AG10803 (cell line): ENCODE measurements around the gene AP3B2.
"Not testable (repeated sequence)": the region's sequence is repeated elsewhere in the genome, so short reads cannot be mapped to it uniquely, and the experiment has no call there.

Experiments
- DNase-seq: peaks from one replicate; pipeline ENCODE4 v3.0.0; 2010; ENCODE audit warnings: low read depth
- H3K4me3 ChIP-seq: 2 replicates; pipeline ENCODE4 v1.5.1; 2011; ENCODE audit warnings: mild to moderate bottlenecking, low read length, control low read depth
- TF ChIP-seq, protein P1 (sequence below): conservative IDR thresholded peaks from 2 replicates; pipeline ENCODE4 v1.5.1; 2011; ENCODE audit warnings: mild to moderate bottlenecking, low read length, control low read depth, inconsistent platforms

Gene AP3B2

DNA sequence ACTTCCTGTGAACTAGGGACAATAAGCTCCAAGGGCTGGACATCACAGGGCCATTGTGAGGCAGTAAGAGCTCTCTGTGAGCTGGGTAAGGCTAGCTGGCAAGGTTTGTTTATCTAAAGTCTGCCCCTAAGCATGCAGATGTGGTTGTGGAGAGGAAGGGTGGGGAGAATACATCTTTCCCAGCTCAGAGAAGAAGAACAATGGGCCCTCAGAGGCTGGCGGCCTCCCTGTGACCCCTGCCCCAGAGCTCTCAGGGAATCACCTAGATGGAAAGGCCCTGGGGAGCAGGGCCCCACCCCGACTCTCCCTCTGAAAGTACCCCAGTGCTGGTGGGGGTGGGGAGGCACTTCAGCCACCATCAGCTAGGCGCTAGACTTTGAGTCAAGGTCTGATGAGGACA is 4.3 kb upstream of the AP3B2 start:
- no peak for DNase-seq
- TF ChIP-seq, protein P1, sequence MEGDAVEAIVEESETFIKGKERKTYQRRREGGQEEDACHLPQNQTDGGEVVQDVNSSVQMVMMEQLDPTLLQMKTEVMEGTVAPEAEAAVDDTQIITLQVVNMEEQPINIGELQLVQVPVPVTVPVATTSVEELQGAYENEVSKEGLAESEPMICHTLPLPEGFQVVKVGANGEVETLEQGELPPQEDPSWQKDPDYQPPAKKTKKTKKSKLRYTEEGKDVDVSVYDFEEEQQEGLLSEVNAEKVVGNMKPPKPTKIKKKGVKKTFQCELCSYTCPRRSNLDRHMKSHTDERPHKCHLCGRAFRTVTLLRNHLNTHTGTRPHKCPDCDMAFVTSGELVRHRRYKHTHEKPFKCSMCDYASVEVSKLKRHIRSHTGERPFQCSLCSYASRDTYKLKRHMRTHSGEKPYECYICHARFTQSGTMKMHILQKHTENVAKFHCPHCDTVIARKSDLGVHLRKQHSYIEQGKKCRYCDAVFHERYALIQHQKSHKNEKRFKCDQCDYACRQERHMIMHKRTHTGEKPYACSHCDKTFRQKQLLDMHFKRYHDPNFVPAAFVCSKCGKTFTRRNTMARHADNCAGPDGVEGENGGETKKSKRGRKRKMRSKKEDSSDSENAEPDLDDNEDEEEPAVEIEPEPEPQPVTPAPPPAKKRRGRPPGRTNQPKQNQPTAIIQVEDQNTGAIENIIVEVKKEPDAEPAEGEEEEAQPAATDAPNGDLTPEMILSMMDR = no peak
- H3K4me3 ChIP-seq = no peak overlapping the region

DNA sequence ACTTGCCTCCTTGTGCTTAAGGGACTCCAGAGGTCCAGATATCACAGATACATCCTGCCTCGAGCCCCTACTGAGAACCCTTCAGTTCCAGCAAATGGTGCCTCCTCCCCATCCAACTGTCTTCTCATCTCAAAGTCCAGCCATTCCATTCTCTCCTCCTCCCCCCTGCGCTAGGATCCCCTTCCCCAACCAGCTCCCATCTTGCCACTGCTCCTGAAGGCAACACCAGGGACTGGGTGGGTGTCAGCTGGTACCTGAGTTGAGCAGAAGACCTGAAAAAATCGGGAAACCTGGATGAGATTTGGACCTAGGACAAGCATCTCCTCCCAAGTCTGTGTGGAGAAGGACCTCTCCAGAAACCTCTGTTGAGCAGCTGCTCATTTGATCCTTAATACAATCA is 2.4 kb upstream of the AP3B2 start:
- no peak overlapping the region for H3K4me3 ChIP-seq
- DNase-seq = no peak
- TF ChIP-seq, protein P1 = no peak

DNA sequence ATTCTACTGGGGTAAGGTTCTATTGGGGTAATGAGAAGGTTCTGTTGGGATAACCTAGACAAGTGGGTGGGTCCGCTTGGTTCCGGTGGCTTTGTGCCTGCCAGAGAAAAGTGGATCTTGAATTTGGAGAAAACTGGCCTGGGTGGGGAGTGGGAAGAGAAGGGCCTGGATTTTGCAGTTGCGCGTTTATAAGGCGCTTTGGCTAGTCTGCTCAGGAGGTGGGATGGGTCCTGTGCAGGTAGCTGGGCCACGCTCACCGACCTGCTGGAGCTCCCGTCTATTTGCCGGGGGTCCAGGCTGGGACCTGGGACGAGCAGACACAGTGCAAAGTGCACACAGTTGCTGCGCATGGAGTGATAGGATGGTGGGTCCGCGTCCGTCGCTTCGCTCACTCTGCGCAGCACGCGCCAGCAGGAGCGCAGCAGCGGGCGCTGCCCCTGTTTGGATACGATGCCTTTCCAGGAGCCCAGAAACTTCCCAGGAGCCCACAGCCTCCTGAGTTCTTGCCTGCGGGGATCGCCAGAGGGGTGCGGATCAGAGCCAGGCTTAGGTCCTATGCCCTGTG is 1.3 kb upstream of the AP3B2 start:
- TF ChIP-seq, protein P1 = no peak
- H3K4me3 ChIP-seq = no peak overlapping the region
- no peak for DNase-seq

DNA sequence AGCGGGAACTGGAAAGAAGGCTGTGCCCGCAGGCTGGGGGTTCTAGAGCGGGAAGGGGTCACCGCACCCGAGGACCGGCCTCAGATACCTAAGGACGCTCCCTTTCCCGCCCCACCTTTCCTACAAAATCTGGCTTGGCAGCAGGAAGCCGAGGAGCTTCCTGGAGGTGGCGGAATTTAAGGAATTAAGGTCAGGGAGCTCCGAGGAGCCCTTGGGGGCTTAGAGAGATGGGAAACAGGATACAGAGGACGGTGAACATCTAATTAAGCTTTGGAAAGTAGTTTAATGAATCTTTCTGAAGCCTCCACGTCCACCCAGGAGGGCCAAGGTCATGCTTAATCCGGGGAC is 507 bp upstream of the AP3B2 start:
- H3K4me3 ChIP-seq = peak overlapping the region; percentile 74
- TF ChIP-seq, protein P1 = no peak
- DNase-seq = no peak

DNA sequence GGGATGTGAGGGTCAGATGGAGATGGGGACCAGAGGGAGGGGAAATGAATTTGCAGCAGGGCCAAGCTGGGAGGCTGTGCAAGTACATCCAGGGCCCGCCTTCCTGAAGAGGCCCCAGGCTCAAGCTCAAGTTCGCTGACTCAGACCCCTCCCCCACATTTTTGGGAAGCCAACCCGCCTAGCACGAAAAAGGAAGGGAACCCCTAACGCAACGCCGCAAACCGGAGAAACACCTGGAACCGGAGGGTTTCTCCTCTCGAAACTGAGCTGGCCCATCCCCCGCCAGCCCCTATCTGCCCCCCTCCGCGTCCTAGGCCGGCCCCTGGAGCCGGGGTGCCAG is 624 bp downstream of the AP3B2 start:
- no peak for DNase-seq
- TF ChIP-seq, protein P1 = no peak
- H3K4me3 ChIP-seq = peak overlapping the region; percentile 57

DNA sequence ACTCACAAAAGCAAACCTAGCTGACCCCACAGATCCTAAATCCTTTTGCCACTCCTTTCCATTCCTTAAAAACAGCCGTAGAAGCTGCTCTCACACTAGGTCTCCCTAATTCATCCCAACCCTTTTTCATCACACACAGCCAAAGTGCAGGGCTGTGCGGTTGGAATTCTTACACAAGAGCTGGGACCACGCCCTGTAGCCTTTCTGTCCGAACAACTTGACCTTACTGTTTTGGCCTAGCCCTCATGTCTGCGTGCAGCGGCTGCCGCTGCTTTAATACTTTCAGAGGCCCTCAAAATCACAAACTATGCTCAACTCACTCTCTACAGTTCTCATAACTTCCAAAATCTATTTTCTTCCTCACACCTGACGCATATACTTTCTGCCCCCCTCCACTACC is 3.8 kb downstream of the AP3B2 start:
- DNase-seq, H3K4me3 ChIP-seq: not testable (repeated sequence)

DNA sequence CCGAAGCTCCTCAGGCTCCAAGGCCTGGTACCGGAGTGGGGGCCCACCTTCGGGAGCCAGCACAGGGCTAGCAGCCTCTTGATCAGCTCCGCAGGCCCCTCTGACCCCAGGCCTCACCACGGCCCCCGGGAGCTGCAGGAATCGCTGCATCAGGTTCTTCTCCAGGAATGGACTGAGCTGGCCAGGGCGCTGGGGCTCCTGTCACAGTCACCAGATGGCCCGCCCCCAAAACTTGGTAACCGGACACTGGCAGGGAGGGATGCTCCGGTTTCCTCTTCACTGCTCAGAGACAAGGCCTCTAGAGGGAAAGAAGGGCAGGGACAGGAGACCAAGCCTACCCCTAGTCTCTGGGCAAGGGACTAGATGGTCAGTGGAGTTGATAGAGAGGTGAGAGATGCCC is 9.9 kb downstream of the AP3B2 start:
- no peak for DNase-seq
- H3K4me3 ChIP-seq = no peak overlapping the region
- TF ChIP-seq, protein P1 = no peak
